OCI-LY7 (cell line): ENCODE measurements around the gene COX20. TPM values are rescaled to one million over a fixed set of nuclear protein-coding genes. Genes with fewer than 3 reads are reported as not detected.
A peak's percentile ranks its signal among the peaks of the same experiment; 100 is the strongest.

Experiments
- Bru-seq: library from RNA; stranded (reverse); fragments of 400-500 nt; gene quantifications from one replicate; lab custom pipeline; 2021; lab: Mats Ljungman, UMichigan
- BruChase-seq, 2 experiments: library from RNA; stranded (reverse); fragments of 400-500 nt; gene quantifications; one replicate each; lab custom pipeline; 2021; lab: Mats Ljungman, UMichigan
- BruUV-seq: library from RNA; stranded (reverse); fragments of 400-500 nt; replicated peaks from 2 replicates; lab custom pipeline; 2021; lab: Mats Ljungman, UMichigan
- CTCF ChIA-PET: fragments of 300-600 bp; sonication (Branson Sonifier 250); formaldehyde crosslinking; loops from one replicate; lab custom pipeline; 2022; ENCODE audit warnings: antibody characterized with exemption; ENCODE audit not compliant: unreplicated experiment; lab: Charles Lee
- POLR2A ChIA-PET: fragments of 300-600 bp; sonication (Branson Sonifier 250); formaldehyde crosslinking; loops from one replicate; lab custom pipeline; 2022; ENCODE audit warnings: antibody characterized with exemption; lab: Charles Lee
- DNase-seq: peaks from one replicate; pipeline ENCODE4 v3.0.0-alpha.2; 2015; ENCODE audit warnings: low spot score
- H2AFZ ChIP-seq: fragments of 200-600 bp; sonication (generic), shearing (Covaris generic); 2 replicates; pipeline ENCODE4 v1.6.1; 2014; ENCODE audit warnings: mild to moderate bottlenecking, antibody characterized with exemption, low read length, moderate library complexity
- H3K27ac ChIP-seq: fragments of 200-600 bp; sonication (generic); 2 replicates; pipeline ENCODE4 v1.5.1; 2014; ENCODE audit warnings: mixed run types, low read depth, mild to moderate bottlenecking, moderate library complexity, low read length, inconsistent platforms; ENCODE audit not compliant: poor library complexity, severe bottlenecking
- H3K36me3 ChIP-seq: fragments of 200-600 bp; sonication (generic); 2 replicates; pipeline ENCODE4 v1.6.1; 2014; ENCODE audit warnings: mild to moderate bottlenecking, antibody characterized with exemption, low read length, moderate library complexity, mixed read lengths; ENCODE audit not compliant: insufficient read depth
- H3K4me1 ChIP-seq: fragments of 200-600 bp; sonication (generic); 2 replicates; pipeline ENCODE4 v1.5.1; 2014; ENCODE audit warnings: mild to moderate bottlenecking, low read length; ENCODE audit not compliant: insufficient read depth, poor library complexity, severe bottlenecking
- H3K4me2 ChIP-seq: fragments of 200-600 bp; sonication (generic); 2 replicates; pipeline ENCODE4 v1.6.1; 2014; ENCODE audit warnings: mild to moderate bottlenecking, low read length
- H3K4me3 ChIP-seq: fragments of 200-600 bp; sonication (generic); 2 replicates; pipeline ENCODE4 v1.5.1; 2014; ENCODE audit warnings: mild to moderate bottlenecking, low read depth, low read length; ENCODE audit not compliant: poor library complexity, severe bottlenecking
- H3K79me2 ChIP-seq: fragments of 200-600 bp; sonication (generic); 2 replicates; pipeline ENCODE4 v1.6.1; 2016; ENCODE audit warnings: low read depth, mild to moderate bottlenecking, low read length, moderate library complexity, mixed read lengths; ENCODE audit not compliant: insufficient read depth
- H3K9me2 ChIP-seq: fragments of 200-600 bp; sonication (generic); 2 replicates; pipeline ENCODE4 v1.6.1; 2016; ENCODE audit warnings: mild to moderate bottlenecking, low read length, mixed read lengths; ENCODE audit not compliant: insufficient read depth
- H3K9me3 ChIP-seq: fragments of 200-600 bp; sonication (generic); 2 replicates; pipeline ENCODE4 v1.6.1; 2014; ENCODE audit warnings: mild to moderate bottlenecking, mixed run types, low read length, mixed read lengths
- H4K20me1 ChIP-seq: fragments of 200-600 bp; sonication (generic); 2 replicates; pipeline ENCODE4 v1.6.1; 2014; ENCODE audit warnings: mild to moderate bottlenecking, antibody characterized with exemption, low read length, moderate library complexity, mixed read lengths; ENCODE audit not compliant: insufficient read depth
- EZH2phosphoT487 ChIP-seq: fragments of 200-600 bp; sonication (generic); IDR thresholded peaks from 2 replicates; pipeline ENCODE4 v1.6.1; 2018; ENCODE audit warnings: low read depth, borderline replicate concordance, mild to moderate bottlenecking, mixed run types, antibody characterized with exemption, low read length, moderate library complexity, mixed read lengths
- intact Hi-C: fragments of 100-400 bp; cut with micrococcal nuclease; formaldehyde crosslinking; loops from one replicate; pipeline ENCODE4 v1.10.0; 2022; ENCODE audit not compliant: unreplicated experiment
- long read RNA-seq: library from polyadenylated mRNA; stranded (forward); transcript quantifications from one replicate; pipeline ENCODE4 v2.0.0, GENCODE V29; 2022
- total RNA-seq, 2 experiments: library from RNA; depleted of rRNA in 1 of 2; stranded (reverse); fragments of >200 nt in 1 of 2; shearing (Covaris generic) in 1 of 2; gene quantifications; 2 replicates each; pipeline ENCODE4 v1.2.3, GENCODE V29; 2014 to 2022
- TF ChIP-seq, protein P1 (sequence below): fragments of 200-600 bp; sonication (generic); conservative IDR thresholded peaks from 2 replicates; pipeline ENCODE4 v1.5.1; 2014; ENCODE audit warnings: mild to moderate bottlenecking, antibody characterized with exemption, low read length, moderate library complexity, mixed read lengths

The COX20 gene, protein sequence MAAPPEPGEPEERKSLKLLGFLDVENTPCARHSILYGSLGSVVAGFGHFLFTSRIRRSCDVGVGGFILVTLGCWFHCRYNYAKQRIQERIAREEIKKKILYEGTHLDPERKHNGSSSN
- total RNA-seq (2014; rRNA removed; shearing (Covaris generic)) = 12.7 and 12.9 TPM in 2 replicates
- 26.3 and 28.3 TPM in 2 replicates for total RNA-seq (2022)
- percentile 95 among the genes with signal in this experiment for Bru-seq, nascent RNA
- percentile 80 among the genes with signal in this experiment for BruChase-seq, experiment 1, labeled RNA remaining after a 6-hour chase
- percentile 91 among the genes with signal in this experiment for BruChase-seq, experiment 2, labeled RNA remaining after a 2-hour chase
- long read RNA-seq, transcript COX20-203 (4 exons, 2,631 nt) = major isoform, 54 of 69 reads
- long read RNA-seq, transcript COX20-202 (3 exons, 1,005 nt) = minor isoform, 6 of 69 reads
- long read RNA-seq, partial matches to known transcripts = 2 of 69 reads
- long read RNA-seq, other reads (novel, unspliced or antisense) = 5 of 69 reads

DNA sequence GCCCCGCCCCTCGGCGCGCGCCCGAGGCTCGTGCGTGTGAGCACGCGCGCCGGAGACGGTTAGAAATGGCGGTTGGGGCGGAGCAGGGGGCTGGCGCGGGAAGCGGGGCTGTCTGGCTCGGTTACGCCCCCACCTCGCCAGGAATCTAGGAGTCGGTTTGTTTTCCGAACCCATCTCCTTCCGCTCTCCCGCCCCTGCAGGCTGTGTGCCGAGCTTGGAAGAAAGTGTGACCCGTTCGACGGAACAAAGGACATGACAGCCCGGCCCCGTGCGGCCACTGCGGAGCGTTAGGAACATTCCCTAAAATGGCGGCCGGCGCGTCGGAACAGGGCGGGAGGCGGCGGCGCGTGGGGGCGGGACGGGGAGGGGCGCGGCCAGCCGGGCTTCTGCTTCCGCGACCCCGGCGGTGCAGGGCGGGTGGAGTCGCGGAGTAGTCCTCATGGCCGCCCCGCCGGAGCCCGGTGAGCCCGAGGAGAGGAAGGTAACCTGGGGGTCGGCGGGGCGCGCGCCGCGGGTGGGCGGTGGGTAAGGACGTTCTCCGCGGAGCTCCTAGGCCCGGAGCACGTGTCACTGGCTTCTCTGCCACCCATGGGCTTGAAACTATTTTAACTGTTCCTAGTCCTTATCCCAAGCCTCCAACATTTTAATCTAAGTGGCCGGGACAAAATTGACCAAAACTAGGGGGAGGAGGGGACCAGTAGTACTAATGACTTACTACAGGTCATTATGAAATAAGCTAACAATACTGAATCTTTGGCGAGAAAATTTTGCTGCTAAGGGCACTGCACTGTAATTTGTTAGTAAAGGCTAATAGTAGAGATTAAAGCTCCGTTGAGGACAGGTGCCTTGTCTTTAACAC, at the start of gene COX20:
Gene COX20 (plus strand): TSS at position 383 of the 859 bp plus-strand sequence. CDS start 57 bp downstream, at position 440.
- H4K20me1 ChIP-seq = peaks cover 9% of the 10 kb centered on the region; the same call in 1 of the 2 replicates
- intact Hi-C loops = loop anchor here (1.0 to 10.0 kb wide), 7 partner anchors 28 to 969 kb away; no protein-coding TSS in a partner anchor
- no TSS peak for BruUV-seq
- peak within 1 kb of the TSS; percentile 88 for H3K4me3 ChIP-seq
- peaks cover 48% of the 10 kb centered on the region for H3K36me3 ChIP-seq
- peak; percentile 94 for DNase-seq
- H2AFZ ChIP-seq = peak within 1 kb of the TSS; percentile 82
- no peaks in the 10 kb centered on the region for H3K9me3 ChIP-seq
- peak within 1 kb of the TSS; percentile 85 for H3K4me2 ChIP-seq
- CTCF ChIA-PET = interaction anchor here (0.5 to 1.3 kb wide), 3 partner anchors 27 to 42 kb away, joined by 3 to 8 read pairs (median 5); partner anchors contain the start of gene HNRNPU
- peaks cover 49% of the 10 kb centered on the region for H3K79me2 ChIP-seq
- H3K27ac ChIP-seq = peak within 1 kb of the TSS; percentile 94
- POLR2A ChIA-PET = interaction anchor here (0.6 to 5.8 kb wide), 23 partner anchors 10 to 389 kb away, joined by 3 to 83 read pairs (median 4); partner anchors contain the start of gene HNRNPU
- H3K4me1 ChIP-seq = peaks cover 78% of the 10 kb centered on the region
- TF ChIP-seq, protein P1, sequence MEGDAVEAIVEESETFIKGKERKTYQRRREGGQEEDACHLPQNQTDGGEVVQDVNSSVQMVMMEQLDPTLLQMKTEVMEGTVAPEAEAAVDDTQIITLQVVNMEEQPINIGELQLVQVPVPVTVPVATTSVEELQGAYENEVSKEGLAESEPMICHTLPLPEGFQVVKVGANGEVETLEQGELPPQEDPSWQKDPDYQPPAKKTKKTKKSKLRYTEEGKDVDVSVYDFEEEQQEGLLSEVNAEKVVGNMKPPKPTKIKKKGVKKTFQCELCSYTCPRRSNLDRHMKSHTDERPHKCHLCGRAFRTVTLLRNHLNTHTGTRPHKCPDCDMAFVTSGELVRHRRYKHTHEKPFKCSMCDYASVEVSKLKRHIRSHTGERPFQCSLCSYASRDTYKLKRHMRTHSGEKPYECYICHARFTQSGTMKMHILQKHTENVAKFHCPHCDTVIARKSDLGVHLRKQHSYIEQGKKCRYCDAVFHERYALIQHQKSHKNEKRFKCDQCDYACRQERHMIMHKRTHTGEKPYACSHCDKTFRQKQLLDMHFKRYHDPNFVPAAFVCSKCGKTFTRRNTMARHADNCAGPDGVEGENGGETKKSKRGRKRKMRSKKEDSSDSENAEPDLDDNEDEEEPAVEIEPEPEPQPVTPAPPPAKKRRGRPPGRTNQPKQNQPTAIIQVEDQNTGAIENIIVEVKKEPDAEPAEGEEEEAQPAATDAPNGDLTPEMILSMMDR = no peak
- H3K9me2 ChIP-seq = no peaks in the 10 kb centered on the region

DNA sequence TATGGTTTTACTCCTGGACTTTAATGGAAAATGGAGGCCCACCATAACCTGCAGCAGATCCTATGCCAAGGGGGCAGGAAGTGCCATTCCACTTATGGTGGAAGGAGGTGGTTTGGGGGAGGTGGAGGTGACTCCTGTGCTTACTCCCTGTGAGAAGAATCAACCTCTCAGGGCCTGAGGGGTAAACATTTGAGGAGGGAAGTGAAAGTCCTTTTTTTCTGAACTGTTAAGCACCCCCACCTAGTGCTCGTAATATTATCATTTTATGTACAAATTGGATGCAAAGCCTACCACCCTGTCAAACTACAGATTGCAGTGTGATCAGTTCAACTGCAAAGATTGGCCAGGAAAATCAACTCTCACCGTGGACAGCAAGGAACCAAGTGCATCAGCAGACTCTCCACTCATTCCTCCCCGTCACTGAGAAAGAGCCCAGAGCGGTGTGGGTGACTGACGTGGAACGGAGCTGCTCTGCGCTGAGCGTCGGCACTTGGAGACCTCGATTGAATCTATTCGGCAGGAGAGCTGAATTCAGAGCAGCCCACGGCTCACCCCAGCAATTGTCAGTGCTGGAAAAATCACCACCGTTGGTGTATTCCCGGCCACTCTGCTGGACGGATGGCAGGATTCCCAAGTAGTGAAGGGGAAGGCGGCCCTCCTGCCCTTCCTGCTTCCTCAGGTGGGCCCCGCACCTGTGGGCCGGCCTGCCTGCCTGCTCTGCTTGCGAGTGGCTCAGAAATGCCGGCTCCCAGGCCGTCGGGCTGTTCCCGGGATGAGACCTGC, 46.8 kb upstream of the COX20 start:
- intact Hi-C loops = no loop called here
- Histone ChIP-seq H3K36me3 (no peaks in the 10 kb centered on the region), H3K4me1 (no peaks in the 10 kb centered on the region), H2AFZ (no peak overlapping the region), H3K4me3 (no peak overlapping the region), H4K20me1 (no peaks in the 10 kb centered on the region), H3K4me2 (peak overlapping the region; percentile 17; the same call in 1 of the 2 replicates), H3K79me2 (no peaks in the 10 kb centered on the region), H3K9me2 (no peaks in the 10 kb centered on the region), H3K27ac (no peak overlapping the region), H3K9me3 (no peaks in the 10 kb centered on the region)
- no peak for TF ChIP-seq EZH2phosphoT487
- TF ChIP-seq, protein P1 = no peak
- CTCF ChIA-PET = no interaction called here
- peak; percentile 26 for DNase-seq
- no TSS peak for BruUV-seq
- POLR2A ChIA-PET = interaction anchor here (0.6 to 1.3 kb wide), 2 partner anchors 14 to 115 kb away, joined by 3 to 7 read pairs; no protein-coding TSS in a partner anchor
